ENCODE measurements around the gene FAM161A.
"Not testable (repeated sequence)": the region's sequence is repeated elsewhere in the genome, so short reads cannot be mapped to it uniquely, and the experiment has no call there.

The FAM161A gene

GRCh38 chr2:61841286-61841685, 12.6 kb downstream of the FAM161A start:
- DNase-seq = no peak

GRCh38 chr2:61834893-61835292, 19.0 kb downstream of the FAM161A start:
- DNase-seq = no peak

GRCh38 chr2:61833971-61834370, 19.9 kb downstream of the FAM161A start:
- DNase-seq = no peak

GRCh38 chr2:61832183-61832841, 21.5 kb downstream of the FAM161A start:
- no peak for DNase-seq

- DNase-seq = no peak
These were observed 31.6 kb downstream of the FAM161A start for GRCh38 chr2:61822255-61822654.

- no peak for DNase-seq
These were observed 37.1 kb downstream of the FAM161A start for GRCh38 chr2:61816480-61817355.

GRCh38 chr2:61814539-61815160, 39.2 kb downstream of the FAM161A start:
- no peak for DNase-seq

GRCh38 chr2:61813314-61813713, 40.5 kb downstream of the FAM161A start:
- not testable (repeated sequence) for DNase-seq

- no peak for DNase-seq
These were observed 42.0 kb downstream of the FAM161A start for GRCh38 chr2:61811821-61812220.

- DNase-seq = not testable (repeated sequence)
These were observed 43.7 kb downstream of the FAM161A start for GRCh38 chr2:61810203-61810602.

- DNase-seq = not testable (repeated sequence)
These were observed 45.2 kb downstream of the FAM161A start for GRCh38 chr2:61808693-61809092.

GRCh38 chr2:61807036-61807757, 46.7 kb downstream of the FAM161A start:
- DNase-seq = no peak

- no peak for DNase-seq
These were observed 51.3 kb downstream of the FAM161A start for GRCh38 chr2:61802548-61802947.

- no peak for DNase-seq
These were observed 54.8 kb downstream of the FAM161A start for GRCh38 chr2:61799099-61799498.

- not testable (repeated sequence) for DNase-seq
These were observed 56.4 kb downstream of the FAM161A start for GRCh38 chr2:61797446-61797845.

GRCh38 chr2:61795408-61795807, 58.5 kb downstream of the FAM161A start:
- DNase-seq = no peak

- DNase-seq = peak; percentile 68
These were observed 60.4 kb downstream of the FAM161A start for GRCh38 chr2:61793389-61793836.

GRCh38 chr2:61792355-61792890, 61.4 kb downstream of the FAM161A start:
- no peak for DNase-seq

- no peak for DNase-seq
These were observed 63.9 kb downstream of the FAM161A start for GRCh38 chr2:61789807-61790602.

GRCh38 chr2:61787941-61788563, 65.8 kb downstream of the FAM161A start:
- no peak for DNase-seq

- no peak for DNase-seq
These were observed 67.0 kb downstream of the FAM161A start for GRCh38 chr2:61786876-61787275.

Data from NCI-H2227 treated with DMSO at 0.1 percent for 48 hours (cell line).